ENCODE data around the gene DCAF6.

Gene DCAF6

GRCh38 chr1:167957710-167958109 lies 21.2 kb downstream of the DCAF6 start:
- no peak for DNase-seq (ENCODE audit: low read depth in 2 of 2)

- DNase-seq (ENCODE audit: low read depth in 2 of 2), result no peak
Measured at GRCh38 chr1:167964646-167965045, 28.2 kb downstream of the DCAF6 start.

- no peak for DNase-seq (ENCODE audit: low read depth in 2 of 2)
Measured at GRCh38 chr1:167966050-167966449, 29.6 kb downstream of the DCAF6 start.

- DNase-seq (ENCODE audit: low read depth in 2 of 2), result no peak
Measured at GRCh38 chr1:167968569-167968968, 32.1 kb downstream of the DCAF6 start.

GRCh38 chr1:167973832-167974231 lies 37.3 kb downstream of the DCAF6 start:
- no peak for DNase-seq (ENCODE audit: low read depth in 2 of 2)

GRCh38 chr1:167974698-167975097 lies 38.2 kb downstream of the DCAF6 start:
- DNase-seq (ENCODE audit: low read depth in 2 of 2), result no peak

GRCh38 chr1:167977245-167977644 lies 40.8 kb downstream of the DCAF6 start:
- DNase-seq (ENCODE audit: low read depth in 2 of 2), result no peak

- DNase-seq (ENCODE audit: low read depth in 2 of 2), result no peak
Measured at GRCh38 chr1:167981933-167982332, 45.5 kb downstream of the DCAF6 start.

- no peak for DNase-seq (ENCODE audit: low read depth in 2 of 2)
Measured at GRCh38 chr1:167983797-167984420, 47.4 kb downstream of the DCAF6 start.

- DNase-seq (ENCODE audit: low read depth in 2 of 2), result no peak
Measured at GRCh38 chr1:167984886-167985489, 48.5 kb downstream of the DCAF6 start.

- DNase-seq (ENCODE audit: low read depth in 2 of 2), result no peak
Measured at GRCh38 chr1:167987174-167987573, 50.7 kb downstream of the DCAF6 start.

- no peak for DNase-seq (ENCODE audit: low read depth in 2 of 2)
Measured at GRCh38 chr1:167991546-167991945, 55.1 kb downstream of the DCAF6 start.

GRCh38 chr1:167993720-167994119 lies 57.2 kb downstream of the DCAF6 start:
- DNase-seq (ENCODE audit: low read depth in 2 of 2), result no peak

GRCh38 chr1:167994560-167994959 lies 58.1 kb downstream of the DCAF6 start:
- no peak for DNase-seq (ENCODE audit: low read depth in 2 of 2)

- no peak for DNase-seq (ENCODE audit: low read depth in 2 of 2)
Measured at GRCh38 chr1:167995038-167995437, 58.6 kb downstream of the DCAF6 start.

- DNase-seq (ENCODE audit: low read depth in 2 of 2), result no peak
Measured at GRCh38 chr1:167996266-167996665, 59.8 kb downstream of the DCAF6 start.

GRCh38 chr1:167997037-167997575 lies 60.6 kb downstream of the DCAF6 start:
- DNase-seq (ENCODE audit: low read depth in 2 of 2), result no peak

- DNase-seq (ENCODE audit: low read depth in 2 of 2), result no peak
Measured at GRCh38 chr1:167999877-168000276, 63.4 kb downstream of the DCAF6 start.

- DNase-seq (ENCODE audit: low read depth in 2 of 2), result no peak
Measured at GRCh38 chr1:168000656-168001055, 64.2 kb downstream of the DCAF6 start.

GRCh38 chr1:168001213-168001612 lies 64.7 kb downstream of the DCAF6 start:
- DNase-seq (ENCODE audit: low read depth in 2 of 2), result no peak

- no peak for DNase-seq (ENCODE audit: low read depth in 2 of 2)
Measured at GRCh38 chr1:168004531-168004930, 68.0 kb downstream of the DCAF6 start.

- DNase-seq (ENCODE audit: low read depth in 2 of 2), result no peak
Measured at GRCh38 chr1:168005529-168005928, 69.0 kb downstream of the DCAF6 start.

- DNase-seq (ENCODE audit: low read depth in 2 of 2), result no peak
Measured at GRCh38 chr1:168007691-168008090, 71.2 kb downstream of the DCAF6 start.

GRCh38 chr1:168008595-168008994 lies 72.1 kb downstream of the DCAF6 start:
- no peak for DNase-seq (ENCODE audit: low read depth in 2 of 2)

Data from activated CD8-positive, alpha-beta memory T cell treated with anti-CD3 and anti-CD28 coated beads for 4 hours (primary cell).